ENCODE results near the gene SNX24.
"Not testable (repeated sequence)": the region's sequence is repeated elsewhere in the genome, so short reads cannot be mapped to it uniquely, and the experiment has no call there.

SNX24 gene

DNA sequence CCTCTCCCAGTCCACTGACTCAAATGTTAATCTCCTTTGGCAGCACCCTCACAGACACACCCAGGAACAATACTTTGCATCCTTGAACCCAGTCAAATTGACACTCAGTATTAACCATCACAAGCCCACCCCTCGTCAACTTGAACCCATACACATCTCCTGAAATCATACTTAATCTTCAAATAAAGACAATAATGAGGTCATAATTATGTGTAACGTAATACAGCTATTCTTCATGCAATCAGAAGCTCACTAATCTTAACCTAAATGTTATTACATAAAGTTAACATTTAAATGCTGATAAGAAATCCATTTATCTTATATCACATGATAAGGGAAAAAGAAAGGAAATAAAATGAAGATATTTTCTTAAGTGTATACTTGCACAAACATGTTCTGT lies 125.9 kb downstream of the SNX24 start:
- no peak for DNase-seq

DNA sequence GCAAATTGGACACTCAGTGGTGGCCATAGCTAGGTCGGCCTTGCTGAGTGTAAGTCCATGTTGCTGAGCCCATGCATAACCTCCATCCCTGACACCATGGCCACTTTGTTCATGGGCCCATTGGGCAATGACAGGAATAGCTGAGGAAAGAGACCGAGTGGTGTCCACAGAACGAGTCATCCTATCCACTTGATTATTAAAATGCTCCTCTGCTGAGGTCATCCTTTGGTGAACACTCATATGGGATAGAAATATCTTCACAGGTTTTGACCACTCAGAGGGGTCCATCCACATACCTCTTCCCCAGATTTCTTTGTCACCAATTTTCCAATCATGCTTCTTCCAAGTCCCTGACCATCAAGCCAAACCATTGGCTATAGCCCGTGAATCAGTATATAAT lies 127.5 kb downstream of the SNX24 start:
- no peak for DNase-seq

GRCh38 chr5:122973759-122974158 lies 128.3 kb downstream of the SNX24 start:
- DNase-seq: not testable (repeated sequence)

DNA sequence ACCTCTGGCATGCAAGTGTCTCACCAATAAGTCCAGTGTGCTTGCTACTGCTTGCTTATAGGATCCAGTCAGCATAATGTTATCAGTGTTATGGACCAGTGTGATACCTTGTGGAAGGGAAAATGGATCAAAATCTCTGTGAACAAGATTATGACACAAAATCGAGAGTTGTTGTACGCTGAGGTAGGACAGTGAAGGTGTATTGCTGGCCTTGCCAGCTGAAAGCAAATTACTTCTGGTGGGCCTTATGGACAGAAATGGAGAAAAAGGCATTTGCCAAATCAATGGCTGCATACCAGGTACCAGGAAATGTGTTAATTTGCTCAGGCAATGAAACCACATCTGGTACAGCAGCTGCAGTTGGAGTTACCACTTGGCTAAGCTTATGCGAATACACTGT lies 128.8 kb downstream of the SNX24 start:
- DNase-seq: not testable (repeated sequence)

DNA sequence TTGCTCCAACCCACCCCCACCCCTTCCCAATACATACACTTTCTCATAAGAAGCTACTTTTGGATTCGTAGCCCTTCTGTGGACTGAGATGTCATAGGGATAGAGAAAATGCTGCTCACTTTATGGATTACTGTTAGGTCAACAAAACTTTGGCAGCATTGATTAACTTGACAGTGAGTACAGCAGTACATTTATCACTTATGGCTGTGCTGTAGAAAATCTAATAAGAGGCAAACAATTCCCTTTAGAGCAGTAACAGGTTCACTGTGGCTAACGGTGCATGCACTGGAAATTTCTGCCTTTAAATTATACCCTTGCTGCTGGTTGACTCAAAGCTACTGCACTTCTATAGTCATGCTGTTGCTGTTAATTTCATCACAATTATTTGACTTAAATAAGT lies 131.9 kb downstream of the SNX24 start:
- no peak for DNase-seq

DNA sequence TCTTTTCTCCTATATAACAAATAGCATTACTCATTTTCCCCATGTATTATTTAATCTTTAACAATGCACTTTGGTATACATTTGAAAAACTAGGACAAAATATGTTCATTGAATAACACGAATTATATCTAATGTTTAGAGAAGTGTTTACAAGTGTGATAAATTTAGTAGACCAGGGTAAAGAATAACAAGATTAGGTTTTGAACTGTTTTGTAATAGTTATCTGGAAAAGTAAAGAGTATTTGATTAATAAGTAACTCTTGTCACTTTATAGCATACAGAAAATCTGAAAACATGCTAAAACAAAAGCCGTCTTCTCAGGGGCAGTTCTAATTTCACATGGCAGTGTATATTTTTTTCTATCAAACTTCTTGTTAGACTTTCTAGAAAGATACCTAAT lies 132.7 kb downstream of the SNX24 start:
- no peak for DNase-seq

GRCh38 chr5:122978644-122979297 lies 133.4 kb downstream of the SNX24 start:
- DNase-seq: no peak

DNA sequence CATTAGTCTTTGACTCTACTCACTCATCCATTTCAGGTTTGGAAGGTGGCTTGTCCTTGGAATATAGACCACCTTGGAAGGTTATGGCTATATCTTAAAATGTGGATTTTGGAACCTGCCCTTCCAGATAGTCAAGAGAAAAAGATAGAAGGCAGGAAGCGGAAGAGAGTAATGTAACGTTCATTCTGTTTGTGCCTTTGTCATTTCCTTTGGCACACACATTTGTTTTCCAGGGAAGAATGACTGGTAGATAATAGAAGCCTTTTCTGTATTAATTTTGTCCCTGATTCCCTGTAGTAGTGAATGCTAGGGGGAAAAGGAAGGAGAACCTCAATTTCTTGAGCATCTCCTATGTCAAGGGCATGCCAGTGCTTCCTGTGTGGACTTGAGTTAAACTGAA lies 136.4 kb downstream of the SNX24 start:
- DNase-seq: no peak

- no peak for DNase-seq
Observed at GRCh38 chr5:122982376-122982775, 137.0 kb downstream of the SNX24 start.

GRCh38 chr5:122984425-122984824 lies 139.0 kb downstream of the SNX24 start:
- DNase-seq: no peak

GRCh38 chr5:122985006-122985700 lies 139.7 kb downstream of the SNX24 start:
- DNase-seq: no peak

DNA sequence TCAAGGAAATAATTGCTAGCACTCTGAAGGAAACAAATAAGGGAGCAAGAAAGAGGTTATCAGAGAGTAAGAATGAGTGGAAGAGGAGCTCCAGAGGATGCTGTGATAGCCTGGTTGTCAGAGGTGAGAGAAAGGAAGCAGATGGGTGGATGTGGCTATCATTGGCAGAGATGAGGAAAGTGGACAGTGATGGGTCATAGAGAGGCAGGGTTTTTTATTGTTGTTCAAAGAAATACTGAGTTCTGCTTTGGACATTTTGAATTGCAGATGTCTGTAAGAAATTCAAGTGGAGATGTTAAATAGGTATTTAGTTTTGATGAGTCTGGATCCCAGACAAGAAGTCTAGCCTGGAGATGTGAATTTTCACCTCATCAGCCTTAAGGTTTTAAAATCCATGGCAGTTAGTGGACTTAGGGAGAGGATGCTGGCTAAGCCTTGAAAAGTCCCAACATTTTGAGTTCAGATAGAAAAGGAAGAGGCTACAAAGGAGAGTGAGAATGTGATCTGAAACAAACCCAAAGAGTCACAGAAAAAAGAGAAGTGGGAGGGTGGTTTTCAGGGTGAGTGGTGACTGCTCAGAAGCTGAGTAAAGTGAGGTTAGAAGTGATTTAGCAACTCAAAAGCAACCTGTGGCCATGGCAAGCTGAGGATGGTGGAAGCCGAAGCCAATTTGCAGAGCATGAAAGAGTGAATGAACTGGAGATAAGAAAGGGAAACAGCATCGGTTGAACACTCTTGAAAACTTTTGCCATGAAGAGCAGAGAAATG lies 140.7 kb downstream of the SNX24 start:
- DNase-seq: no peak

DNA sequence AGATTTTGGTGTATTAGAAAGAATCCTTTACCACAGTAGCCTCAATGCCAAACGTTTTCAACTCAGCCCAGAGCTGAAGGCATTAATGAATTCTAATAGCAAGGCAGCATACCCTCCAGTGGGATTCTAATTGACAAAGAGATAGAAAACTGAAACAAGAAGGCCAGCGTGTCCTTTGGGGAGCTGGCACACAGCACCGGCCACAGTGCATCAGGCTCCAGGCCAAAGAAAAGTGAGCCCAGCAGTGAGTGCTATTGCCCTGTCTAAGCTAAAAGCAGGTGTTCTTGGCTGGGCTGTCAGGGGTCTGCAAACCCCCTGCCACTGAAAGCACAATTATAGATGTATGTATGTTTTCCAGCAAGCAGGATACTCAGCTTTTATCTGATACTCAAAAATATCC lies 150.7 kb downstream of the SNX24 start:
- DNase-seq: no peak

DNA sequence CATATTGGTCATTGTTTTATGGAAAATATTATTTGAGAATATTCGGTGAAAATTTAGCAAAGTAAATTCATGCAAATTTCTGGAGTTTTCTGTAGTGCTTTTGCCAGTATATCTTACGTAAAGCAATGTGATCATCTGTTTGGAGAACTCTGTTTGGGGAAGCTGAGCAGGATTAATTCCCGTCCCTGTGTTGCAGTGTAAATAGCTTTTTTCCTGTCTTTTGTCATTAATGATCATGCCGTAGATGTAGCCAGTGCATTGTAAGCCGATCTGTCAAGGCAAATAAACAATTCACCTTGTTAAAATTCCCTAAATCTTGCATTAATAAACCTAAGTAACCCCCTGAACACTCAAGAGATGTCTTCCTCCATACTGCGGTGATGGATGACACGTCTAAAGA lies 151.9 kb downstream of the SNX24 start:
- DNase-seq: no peak

DNA sequence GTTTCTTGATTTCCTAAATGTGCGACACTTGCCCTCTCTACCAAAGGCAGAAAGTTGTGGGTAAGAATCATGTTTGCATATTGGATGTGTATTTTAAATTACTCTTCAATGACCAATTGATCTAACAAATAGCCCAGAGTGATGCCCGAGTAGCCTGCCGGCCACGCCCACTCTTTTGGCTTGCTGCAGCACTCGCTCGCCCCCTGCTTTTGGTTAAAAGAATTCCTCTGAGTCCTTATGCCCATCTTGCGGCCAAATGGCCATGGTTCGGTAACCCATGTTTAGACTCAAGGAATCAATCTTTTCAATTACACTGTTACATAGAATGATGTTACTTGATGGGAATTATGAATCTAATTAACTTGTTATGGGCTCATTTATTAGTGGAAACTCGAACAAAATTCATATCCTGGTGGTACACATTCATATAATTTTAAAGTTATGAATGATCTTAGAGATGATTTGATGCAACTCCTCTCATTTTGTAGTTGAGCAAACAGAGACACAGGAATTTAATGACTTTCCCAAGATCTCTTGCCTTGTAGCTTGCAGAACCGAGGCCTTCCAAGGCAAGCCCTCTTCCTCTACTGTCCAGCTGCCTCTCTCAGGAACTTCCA lies 154.6 kb downstream of the SNX24 start:
- DNase-seq: peak; percentile 48

- DNase-seq: no peak
Observed at GRCh38 chr5:123000731-123001130, 155.3 kb downstream of the SNX24 start.

- DNase-seq: no peak
Observed at GRCh38 chr5:123001808-123002207, 156.4 kb downstream of the SNX24 start.

- DNase-seq: no peak
Observed at GRCh38 chr5:123007182-123007581, 161.8 kb downstream of the SNX24 start.

DNA sequence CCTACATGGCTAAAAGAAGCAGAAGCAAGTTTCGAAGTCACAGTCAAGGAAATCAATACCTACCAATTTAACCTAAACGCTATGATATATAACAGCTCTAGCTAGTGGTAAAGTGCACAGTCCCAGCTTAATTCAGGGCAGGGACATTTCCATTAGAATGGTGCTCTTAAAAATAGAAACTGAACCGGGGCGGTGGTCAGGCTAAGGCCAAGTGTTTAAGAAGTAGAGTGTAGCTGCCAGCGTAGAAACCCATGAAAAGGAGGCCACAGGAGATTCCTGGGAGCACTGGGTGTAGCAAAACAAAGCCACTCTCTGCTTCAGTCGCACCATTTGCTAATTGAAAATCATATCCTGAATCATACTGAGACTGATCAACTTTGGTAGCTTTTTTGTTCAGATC lies 162.3 kb downstream of the SNX24 start:
- no peak for DNase-seq

GRCh38 chr5:123012321-123012720 lies 166.9 kb downstream of the SNX24 start:
- DNase-seq: no peak

GRCh38 chr5:123014689-123015088 lies 169.3 kb downstream of the SNX24 start:
- DNase-seq: no peak

DNA sequence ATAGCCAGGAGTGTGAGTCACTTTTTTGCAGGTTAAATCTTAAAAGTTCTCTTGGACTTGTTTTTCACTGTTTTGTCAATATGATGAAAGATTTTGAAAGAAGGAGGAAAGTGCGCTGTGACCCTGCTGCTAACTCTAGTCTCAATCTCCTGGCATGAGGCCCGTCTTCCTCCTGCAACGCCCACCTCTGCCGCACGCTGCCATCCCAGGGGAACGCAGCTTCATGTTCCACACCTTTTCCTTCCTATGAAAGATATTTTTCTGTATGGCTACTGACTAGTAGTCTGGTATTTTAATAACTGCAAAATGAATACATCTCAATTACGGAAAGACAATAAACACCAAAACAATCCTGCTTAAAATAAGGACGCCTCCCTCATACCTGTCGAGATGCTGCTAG lies 182.8 kb downstream of the SNX24 start:
- DNase-seq: no peak

GRCh38 chr5:123033157-123033671 lies 187.8 kb downstream of the SNX24 start:
- no peak for DNase-seq

All from activated CD4-positive, alpha-beta T cell treated with anti-CD3 and anti-CD28 coated beads, Interleukin-10, Interleukin-2, amounts not matched to agents 100 ng/mL and 50 ng/mL, durations not matched to agents 16 hours and 8 hours (primary cell).